Stimulated activated CD8-positive, alpha-beta memory T cell treated with anti-CD3 and anti-CD28 coated beads, Interleukin-7, amount 100 ng/mL, for 4 hours (primary cell): ENCODE measurements around the gene ZNF839.
"Not testable (repeated sequence)": the region's sequence is repeated elsewhere in the genome, so short reads cannot be mapped to it uniquely, and the experiment has no call there.

Source experiments
- DNase-seq, 2 donors: peaks; one replicate each; pipeline ENCODE4 v3.0.0-alpha.2; 2020; ENCODE audit warnings: low read depth in 2 of 2

ZNF839 gene

GRCh38 chr14:102314242-102315011 lies 5.1 kb upstream of the ZNF839 start:
- peak in 1 of 2 donors; percentile 74 for DNase-seq

GRCh38 chr14:102315121-102315520 lies 4.4 kb upstream of the ZNF839 start:
- DNase-seq = no peak

- no peak for DNase-seq
These were observed 3.2 kb upstream of the ZNF839 start for GRCh38 chr14:102316338-102316742.

- DNase-seq = peak; percentile 86 to 88
These were observed 2.6 kb upstream of the ZNF839 start for GRCh38 chr14:102316743-102317563.

DNA sequence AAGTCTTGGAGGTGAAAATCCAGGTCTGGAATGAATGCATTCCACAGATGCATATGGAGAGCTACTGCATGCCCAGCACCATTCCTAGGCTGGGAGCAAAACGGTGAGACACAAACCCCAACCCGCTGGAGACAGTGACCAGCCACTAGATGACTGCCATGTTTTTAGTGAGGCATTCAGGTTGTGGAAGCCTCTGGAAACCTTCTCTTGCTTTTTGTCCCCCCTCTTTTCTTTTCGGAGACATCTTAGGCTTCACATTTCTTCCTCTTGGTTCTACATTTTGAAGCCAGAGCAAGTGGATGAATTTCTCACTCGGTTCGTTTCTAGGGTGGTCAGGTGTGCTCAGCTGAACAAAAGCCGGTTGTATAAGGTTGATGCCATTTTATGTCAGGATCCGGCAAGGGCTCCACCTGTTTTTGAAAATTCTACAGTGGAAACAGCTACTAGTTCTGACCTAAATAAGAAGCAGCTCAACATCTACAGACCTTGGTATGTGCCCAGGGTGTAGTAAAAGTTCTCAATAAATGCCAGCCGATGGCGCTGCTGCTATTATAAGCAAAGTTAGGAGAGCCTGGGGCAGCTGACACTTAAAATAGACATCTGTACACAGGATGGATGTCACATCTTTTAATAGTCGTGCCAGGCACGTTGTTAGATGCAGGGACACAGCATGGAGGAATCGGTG lies 1.8 kb upstream of the ZNF839 start:
- no peak for DNase-seq

GRCh38 chr14:102318781-102319276 lies 717 bp upstream of the ZNF839 start:
- no peak for DNase-seq

DNA sequence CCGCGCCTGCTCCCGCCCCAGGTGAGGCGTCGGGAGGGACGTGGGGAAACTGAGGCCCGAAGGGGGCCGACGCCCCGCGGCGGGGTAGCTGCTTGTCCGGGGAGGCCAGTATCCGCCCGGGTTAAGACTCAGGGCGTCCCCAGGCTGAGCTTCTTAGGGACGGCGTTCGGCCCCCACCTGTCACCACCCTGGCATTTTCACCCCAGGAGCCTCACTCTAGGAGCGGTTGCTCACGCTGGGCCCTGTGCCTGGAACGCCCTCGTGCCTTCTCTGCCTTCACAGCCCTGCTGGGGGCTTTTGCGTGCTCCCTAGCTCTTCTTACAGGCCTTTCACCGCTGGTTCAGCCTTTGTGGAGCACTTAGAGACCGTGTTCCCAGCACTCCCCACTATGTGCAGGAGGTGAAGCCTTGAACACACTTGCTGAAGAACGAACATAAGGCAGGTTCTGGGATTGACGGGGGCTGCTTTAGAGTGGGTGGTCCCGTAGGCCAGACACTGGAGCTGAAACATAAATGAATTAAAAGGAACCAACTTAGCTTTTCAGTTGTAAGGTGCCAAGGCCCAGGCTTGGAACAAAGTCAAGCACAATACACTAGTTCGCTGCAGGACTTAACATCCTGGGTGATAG lies 601 bp downstream of the ZNF839 start:
- peak in 1 of 2 donors; percentile 41 for DNase-seq

- no peak for DNase-seq
These were observed 1.3 kb downstream of the ZNF839 start for GRCh38 chr14:102320671-102321455.

- no peak for DNase-seq
These were observed 2.2 kb downstream of the ZNF839 start for GRCh38 chr14:102321456-102322422.

- no peak for DNase-seq
These were observed 3.6 kb downstream of the ZNF839 start for GRCh38 chr14:102323102-102323501.

DNA sequence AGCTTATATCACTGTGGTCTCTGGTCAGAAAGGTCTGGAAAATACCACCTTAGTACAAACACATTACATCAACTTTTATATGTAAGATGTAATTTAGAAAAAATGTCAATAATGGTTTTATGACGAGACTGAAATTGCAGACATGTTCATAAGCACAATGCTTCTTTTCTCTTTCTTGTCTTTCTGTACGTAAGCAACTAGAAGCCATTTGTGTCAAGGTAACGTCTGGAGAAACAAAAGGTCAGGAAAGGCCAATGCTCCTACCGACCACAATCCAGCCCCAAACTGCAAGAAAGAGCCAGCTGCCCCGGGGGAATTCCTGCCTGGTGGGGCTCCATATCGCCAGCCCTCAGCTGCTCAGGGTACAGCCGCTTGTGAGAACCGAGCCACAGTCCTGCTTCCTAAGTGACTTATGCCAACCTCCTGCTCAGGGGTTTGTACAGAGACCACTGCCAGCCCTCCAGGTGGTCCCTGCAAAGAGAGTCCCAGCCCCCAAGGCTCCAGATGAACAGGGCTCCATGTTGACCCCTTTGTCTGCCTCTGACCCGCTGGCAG lies 6.3 kb downstream of the ZNF839 start:
- no peak for DNase-seq

GRCh38 chr14:102326583-102326982 lies 7.0 kb downstream of the ZNF839 start:
- no peak for DNase-seq

DNA sequence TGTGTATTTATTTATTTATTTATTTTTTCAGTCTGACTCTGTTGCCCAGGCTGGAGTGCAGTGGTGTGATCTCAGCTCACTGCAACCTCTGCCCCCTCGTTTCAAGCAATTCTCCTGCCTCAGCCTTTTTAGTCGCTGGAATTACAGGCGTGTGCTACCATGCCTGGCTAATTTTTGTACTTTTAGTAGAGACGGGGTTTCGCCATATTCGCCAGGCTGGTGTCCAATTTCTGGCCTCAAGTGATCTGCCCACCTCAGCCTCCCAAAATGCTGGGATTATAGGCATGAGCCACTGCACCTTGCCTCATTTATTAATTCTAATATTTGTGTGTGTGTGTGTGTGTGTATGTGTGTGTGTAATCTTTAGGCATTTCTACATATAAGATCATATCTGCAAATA lies 9.8 kb downstream of the ZNF839 start:
- DNase-seq = not testable (repeated sequence)

DNA sequence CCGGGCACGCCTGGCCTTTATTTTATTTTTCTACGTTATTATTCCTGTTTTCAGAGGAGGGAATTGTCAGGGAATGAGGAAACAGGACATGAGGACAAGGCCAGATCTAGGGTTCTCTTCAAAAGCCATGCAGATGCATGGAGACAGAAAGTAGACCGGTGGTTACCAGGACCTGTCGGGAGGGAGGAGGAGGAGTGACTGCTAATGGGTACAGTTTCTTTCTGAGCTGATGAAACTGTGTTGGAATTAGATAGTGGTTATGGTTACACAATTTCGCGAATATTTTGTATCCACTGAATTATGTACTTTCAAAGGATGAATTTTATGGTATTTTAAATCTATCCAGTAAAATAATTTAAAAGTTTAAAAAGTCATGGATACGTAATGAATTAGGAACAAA lies 11.3 kb downstream of the ZNF839 start:
- DNase-seq = no peak

DNA sequence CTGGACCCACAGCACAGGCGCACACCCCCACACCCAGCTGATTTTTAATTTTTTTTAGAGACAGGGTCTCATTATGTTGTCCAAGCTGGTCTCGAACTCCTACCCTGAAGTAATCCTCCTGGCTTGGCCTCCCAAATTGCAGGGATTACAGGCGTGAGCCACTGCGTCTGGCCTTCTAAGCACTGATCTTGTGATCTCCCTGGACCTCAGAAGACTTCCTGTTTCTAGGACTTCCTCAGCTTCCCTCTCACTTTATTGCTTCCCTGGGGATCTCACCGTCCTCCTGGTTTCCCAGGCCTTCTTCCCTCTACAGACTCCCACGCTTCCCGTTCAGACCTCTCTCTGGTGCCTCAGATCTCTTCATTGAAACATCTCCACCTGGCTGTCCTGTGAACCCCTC lies 13.8 kb downstream of the ZNF839 start:
- no peak for DNase-seq

- no peak for DNase-seq
These were observed 14.5 kb downstream of the ZNF839 start for GRCh38 chr14:102333795-102334705.

GRCh38 chr14:102335163-102335562 lies 15.6 kb downstream of the ZNF839 start:
- DNase-seq = no peak

- DNase-seq = no peak
These were observed 19.2 kb downstream of the ZNF839 start for GRCh38 chr14:102338724-102339123.
